ENCODE measurements around the gene CFAP99.
"Not testable (repeated sequence)": the region's sequence is repeated elsewhere in the genome, so short reads cannot be mapped to it uniquely, and the experiment has no call there.

The CFAP99 gene

GRCh38 chr4:2412885-2413716 is 5.7 kb upstream of the CFAP99 start:
- DNase-seq = peak; percentile 92

GRCh38 chr4:2413821-2414610 is 4.7 kb upstream of the CFAP99 start:
- DNase-seq = peak; percentile 58

DNA sequence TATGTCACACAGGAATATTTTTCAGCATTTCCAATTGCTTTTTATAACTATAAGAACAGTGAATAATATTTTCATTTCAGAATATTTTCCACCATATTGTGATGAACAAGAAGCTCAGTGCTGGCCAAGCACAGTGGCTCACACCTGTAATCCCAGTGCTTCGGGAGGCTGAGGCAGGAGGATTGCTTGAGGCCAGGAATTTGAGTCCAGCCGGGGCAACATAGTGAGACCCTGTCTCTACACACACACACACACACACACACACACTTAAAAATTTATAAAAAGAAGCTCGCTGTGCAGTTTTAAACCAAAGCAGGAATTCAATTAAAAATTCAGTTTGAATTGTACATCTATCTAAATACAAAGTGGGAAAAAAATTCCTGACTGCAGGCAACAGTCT is 3.5 kb upstream of the CFAP99 start:
- no peak for DNase-seq

GRCh38 chr4:2415881-2416563 is 2.7 kb upstream of the CFAP99 start:
- no peak for DNase-seq

GRCh38 chr4:2416564-2417225 is 2.1 kb upstream of the CFAP99 start:
- DNase-seq = peak; percentile 36

DNA sequence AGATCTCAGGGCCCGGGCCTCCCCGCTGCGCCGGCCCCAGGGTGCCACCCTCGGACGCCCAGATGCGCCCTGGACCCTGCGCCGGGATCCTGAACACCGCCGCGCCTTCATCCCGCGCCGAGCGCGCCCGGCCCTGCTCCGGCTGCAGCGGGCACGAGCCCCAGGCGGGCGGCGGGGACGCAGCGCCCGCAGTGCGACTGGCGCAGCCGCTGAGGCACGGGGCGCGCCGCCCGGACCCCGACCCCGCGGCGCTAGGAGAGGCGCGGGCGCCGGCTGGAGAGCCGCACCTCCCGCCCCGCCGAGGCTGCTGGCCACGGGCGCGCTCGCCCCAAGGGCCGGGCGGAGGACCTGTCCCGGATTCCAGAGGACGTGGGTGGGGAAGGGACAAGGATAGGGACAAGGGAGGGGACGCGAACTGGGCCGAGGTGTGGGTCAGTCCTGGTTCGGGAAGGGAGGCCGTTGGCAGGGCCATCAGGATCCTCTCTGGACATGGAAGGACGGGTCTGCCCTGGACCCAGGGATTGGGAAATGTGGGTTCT is 1.5 kb upstream of the CFAP99 start:
- peak; percentile 29 for DNase-seq

- DNase-seq = no peak
These were observed 748 bp upstream of the CFAP99 start, which contains the start of gene ZFYVE28 for GRCh38 chr4:2417765-2418649. Gene ZFYVE28 (minus strand): TSS chr4:2418645. CDS start chr4:2418323, 322 bp downstream.

DNA sequence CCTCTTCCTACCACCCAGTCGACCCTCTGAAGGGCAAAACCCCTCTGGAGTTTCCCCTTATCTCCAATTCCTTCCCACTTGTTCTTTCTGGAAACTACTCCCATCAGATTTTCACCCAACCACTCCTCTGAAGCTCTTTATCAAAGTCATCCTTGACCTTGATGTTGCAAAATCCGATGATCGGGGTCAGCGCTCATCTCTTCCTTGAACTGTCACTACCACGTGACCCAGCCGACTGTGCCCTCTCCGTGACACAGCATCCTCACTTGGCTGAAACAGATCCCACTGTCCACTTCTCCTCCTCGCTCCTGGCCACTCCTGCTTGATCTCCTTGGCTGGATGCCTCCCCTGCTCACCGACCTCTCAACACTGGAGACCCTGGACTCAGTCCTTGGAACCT is 1.1 kb downstream of the CFAP99 start:
- DNase-seq = no peak

GRCh38 chr4:2421928-2422327 is 3.2 kb downstream of the CFAP99 start:
- DNase-seq = no peak

DNA sequence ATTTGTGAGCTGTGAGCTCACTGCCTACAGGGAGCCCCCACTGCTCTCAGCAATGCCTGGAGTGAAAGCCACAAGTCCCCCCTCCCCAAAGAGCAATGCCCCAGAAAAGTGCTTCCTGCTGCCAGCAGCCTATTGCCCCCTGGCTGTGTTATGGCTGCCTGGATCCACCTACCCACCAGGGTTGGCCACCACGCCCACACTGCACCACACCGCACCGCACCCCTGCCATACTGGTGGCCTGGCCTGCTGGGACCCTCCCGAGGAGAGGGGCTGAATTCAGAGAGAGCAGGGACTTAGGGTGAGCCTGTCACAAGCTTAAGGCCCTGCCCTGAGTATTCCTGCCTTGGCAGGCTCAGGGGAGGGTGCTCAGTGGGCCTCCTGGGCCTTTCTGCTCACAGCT is 4.3 kb downstream of the CFAP99 start:
- DNase-seq = no peak

- DNase-seq = no peak
These were observed 4.9 kb downstream of the CFAP99 start for GRCh38 chr4:2423695-2424094.

GRCh38 chr4:2424581-2424980 is 5.8 kb downstream of the CFAP99 start:
- no peak for DNase-seq

GRCh38 chr4:2425386-2426068 is 6.8 kb downstream of the CFAP99 start:
- DNase-seq = no peak

DNA sequence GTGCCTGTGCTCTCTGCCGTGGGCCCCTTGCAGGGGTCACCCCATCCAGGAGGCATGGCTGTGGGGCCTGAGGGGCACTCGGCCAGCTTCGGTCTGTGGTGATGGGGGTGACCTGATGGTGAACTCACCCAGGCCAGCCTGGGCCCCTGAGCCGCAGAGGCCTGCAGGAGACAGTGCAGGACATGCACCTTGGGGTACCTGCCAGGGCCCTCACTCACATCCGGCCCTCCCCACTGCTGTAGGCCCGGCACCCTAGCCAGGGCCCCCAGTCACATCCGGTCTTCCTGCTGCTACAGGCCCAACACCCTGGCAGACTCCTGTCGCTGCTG is 7.3 kb downstream of the CFAP99 start:
- DNase-seq = no peak

- DNase-seq = no peak
These were observed 8.0 kb downstream of the CFAP99 start for GRCh38 chr4:2426711-2427275.

DNA sequence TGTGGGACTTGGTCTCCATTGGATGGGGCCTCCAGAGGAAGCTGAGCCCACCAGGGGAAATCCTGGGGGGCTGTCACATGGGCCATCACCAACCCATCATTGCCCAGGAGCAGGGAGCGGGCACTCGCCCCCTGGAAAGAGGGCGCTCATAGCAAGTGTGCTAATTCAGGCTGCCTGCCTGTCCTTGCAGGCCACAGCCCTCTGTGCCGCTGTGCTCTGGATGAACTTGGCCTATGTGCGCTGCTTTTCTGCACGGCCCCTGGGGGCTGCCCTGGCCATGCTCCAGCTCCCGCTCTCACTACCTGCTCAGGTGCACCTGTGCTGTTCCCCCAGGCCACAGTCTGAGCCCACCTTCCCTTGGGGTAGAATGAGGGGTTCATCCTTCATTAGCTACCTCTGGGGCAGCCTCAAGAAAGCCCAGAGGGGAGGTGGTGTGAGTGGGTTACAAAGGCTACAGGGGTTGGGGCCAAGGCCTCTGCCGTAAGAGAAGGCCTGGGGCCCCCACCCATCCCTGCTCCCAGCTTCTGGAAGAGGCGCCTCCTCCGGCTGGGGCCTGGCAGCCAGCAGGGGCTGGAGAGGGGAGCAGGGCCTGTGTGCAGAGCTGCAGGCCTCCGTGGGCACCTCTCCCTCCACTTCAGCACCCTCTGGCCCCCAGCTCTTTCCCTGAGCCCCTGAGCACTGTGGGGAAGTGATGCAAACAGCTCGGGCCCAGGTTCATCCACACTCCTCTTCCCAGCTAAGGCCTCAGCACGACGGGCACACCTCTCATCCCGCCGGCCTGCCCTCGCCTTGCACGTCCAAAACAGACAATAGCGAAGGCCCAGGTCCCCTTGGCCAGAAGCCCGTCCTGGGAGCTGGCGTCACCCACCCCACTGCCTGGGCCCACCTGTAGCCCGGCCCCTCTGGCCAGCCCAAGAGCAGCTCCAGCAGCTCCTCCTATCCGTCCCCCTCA is 8.9 kb downstream of the CFAP99 start:
- no peak for DNase-seq

DNA sequence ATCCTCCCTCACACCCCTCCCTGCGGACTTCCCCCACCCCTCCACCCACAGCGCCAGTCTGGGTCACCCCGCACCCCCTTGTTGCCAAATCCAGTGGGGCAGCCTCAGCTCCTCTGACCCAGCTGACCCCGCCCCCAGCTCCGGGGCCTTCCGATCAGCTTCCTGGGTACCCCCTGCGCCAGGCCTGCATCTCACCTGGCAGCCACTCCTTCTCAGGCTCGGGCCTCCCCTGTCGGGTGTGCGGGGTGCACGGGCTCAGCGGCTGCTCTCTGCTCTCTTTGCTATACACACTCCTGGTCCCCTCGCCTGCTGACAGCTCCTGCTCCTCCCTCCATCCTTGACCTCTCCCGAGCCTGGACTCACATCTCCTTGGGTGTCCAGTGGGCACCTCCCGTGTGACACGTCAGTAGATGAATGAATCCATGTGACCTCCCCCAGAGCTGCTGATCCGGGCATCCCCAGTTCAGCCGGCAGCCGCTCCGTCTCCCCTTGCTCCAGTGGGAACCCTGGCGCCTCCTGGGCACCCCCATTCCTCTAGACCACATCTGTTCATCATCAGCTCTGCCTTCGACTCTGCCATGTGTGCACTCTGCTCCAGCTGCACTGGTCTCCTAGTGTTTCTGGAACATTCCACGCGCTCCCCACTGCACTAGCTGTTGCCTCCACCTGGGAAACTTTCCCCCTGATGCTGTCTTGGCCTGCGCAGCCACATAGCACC is 9.9 kb downstream of the CFAP99 start:
- DNase-seq = no peak

DNA sequence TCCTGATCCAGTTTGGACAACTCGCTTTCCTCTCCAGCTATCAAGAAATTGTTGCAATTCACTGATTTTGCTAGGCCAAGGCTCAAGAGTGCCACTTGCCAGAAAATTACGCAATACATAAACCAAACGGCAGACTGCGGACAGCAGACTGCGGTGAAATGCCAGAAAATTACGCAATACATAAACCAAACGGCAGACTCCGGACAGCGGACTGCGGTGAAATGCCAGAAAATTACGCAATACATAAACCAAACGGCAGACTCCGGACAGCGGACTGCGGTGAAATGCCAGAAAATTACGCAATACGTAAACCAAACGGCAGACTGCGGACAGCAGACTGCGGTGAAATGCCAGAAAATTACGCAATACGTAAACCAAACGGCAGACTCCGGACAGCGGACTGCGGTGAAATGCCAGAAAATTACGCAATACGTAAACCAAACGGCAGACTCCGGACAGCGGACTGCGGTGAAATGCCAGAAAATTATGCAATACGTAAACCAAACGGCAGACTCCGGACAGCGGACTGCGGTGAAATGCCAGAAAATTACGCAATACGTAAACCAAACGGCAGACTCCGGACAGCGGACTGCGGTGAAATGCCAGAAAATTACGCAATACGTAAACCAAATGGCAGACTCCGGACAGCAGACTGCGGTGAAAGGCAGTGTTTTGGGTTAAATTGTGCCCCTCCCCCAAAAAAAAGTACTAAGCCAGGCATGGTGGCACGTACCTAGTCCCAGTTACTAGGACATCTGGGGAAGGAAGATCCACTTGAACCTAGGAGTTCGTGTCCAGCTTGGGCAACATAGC is 11.4 kb downstream of the CFAP99 start:
- not testable (repeated sequence) for DNase-seq
